ENCODE results near the gene GHSR. TPM values are rescaled to one million over a fixed set of nuclear protein-coding genes. Genes with fewer than 3 reads are reported as not detected.

Gene GHSR
- total RNA-seq, 1 experiment from 2014 or later: not detected

GRCh38 chr3:172438186-172438585 lies 10.1 kb downstream of the GHSR start:
- no peak for DNase-seq (ENCODE audit: low read depth)

GRCh38 chr3:172437713-172438112 lies 10.5 kb downstream of the GHSR start:
- DNase-seq (ENCODE audit: low read depth): no peak

DNA sequence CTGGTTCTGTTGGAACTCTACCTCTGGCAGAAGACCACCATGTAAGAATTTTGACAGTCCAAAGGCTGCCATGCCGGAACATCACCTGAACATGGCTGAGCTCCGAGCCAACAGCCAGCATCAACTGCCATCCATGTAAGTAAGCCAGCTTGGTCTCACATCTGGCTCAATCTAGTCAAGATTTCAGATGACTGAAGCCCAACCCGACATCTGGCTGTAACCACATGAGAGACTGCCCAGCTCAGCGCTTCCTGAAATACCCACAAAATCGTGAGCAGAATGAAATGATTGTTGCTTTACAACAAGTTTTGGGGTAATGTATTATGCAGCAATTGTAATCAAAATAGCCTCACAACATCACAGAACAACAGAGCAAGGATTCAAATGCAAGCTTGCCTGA lies 32.9 kb downstream of the GHSR start:
- no peak for DNase-seq (ENCODE audit: low read depth)

- no peak for DNase-seq (ENCODE audit: low read depth)
These were observed 36.7 kb downstream of the GHSR start for GRCh38 chr3:172411478-172411947.

DNA sequence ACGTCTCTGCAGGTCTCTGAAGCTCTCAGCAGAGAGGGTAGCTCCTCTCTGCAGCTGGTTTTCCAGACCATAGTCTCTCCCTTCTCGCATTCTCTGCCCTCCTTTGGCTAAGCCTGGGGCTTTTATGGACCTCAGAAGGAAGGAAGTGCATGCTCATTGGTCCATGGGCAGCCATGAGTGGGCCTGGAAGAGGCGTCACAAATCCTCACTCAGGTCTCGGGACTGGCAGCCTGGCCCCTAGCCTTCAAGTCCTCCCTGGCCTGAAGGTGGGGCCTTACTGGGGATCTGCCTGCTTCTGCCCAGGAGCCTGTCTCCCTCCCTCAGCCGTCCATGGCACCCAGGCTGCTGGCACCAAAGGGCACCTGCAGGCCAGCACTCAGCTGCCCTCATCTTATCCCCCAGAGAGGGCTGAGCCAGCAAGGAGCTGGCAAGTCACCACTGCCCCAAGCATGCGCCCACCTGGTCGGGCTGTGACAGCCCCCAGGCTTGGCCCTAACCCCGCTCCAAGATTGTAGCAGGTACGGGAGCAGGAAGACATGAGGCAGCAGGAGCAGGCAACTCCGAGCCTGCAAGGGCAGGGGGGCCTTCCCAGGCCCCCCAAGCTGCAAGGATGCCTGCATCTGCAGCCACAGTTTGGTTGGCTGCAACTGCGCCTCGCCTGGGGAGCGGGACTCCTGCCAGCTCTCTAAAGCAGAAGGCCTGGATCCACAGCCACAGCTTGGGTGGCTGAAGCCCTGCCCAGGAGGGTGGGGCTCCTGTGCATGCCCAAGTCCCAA lies 37.4 kb downstream of the GHSR start:
- no peak for DNase-seq (ENCODE audit: low read depth)

- no peak for DNase-seq (ENCODE audit: low read depth)
These were observed 40.4 kb downstream of the GHSR start for GRCh38 chr3:172407872-172408271.

- DNase-seq (ENCODE audit: low read depth): no peak
These were observed 42.3 kb downstream of the GHSR start for GRCh38 chr3:172405914-172406313.

- DNase-seq (ENCODE audit: low read depth): no peak
These were observed 43.9 kb downstream of the GHSR start for GRCh38 chr3:172404237-172404962.

DNA sequence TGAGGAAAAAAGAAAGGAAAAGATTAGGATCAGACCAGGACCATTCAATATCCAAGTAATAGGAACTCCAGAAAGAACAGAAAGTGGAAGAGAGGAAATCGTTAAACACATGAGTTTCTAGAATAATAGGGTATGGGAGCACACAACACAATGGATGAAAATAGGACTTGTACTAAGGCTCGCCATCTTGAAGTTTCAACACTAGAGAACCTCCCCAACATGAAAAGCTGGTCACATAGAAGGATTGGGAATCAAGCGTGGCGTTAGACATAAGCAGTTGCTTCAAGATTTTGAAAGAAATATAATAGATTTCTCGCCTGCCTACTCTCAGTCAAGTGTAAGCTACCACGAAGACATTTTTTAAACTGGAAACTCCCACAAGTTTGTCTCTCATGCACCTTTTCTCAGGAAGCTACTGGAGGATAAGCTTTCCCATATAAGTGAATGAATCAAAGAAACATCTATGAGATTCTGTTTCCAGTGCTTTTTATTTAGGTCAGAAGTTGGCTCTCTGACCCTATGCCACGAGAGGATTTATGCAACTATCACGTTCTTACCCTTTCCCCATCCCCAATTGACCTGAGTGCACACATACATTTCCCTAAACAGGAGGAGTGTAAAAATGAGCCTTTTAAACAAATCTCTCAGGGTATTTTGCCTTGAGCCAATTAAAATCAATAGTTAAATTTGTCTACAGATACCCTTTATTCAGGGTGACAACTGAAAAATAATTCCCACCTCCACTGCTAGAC lies 45.2 kb downstream of the GHSR start:
- DNase-seq (ENCODE audit: low read depth): no peak

GRCh38 chr3:172402090-172402489 lies 46.2 kb downstream of the GHSR start:
- DNase-seq (ENCODE audit: low read depth): no peak

DNA sequence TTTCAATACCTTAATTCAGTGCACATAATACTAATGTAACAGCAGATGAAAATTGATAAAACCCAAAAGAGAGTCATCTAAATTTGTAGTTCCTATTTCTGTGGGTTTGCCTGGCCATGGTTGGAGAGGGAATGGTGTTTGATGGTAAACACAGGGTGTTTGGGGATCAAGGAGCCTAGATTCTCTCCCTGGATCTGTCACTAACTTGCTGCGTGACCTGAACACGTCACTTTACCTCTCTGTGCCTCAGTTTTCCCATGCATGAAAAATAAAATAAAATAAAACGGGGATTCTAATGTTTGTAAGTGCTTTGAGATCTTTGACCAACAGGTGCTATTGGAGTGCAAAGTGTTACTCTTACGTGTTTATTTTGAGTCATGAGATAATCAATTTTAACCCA lies 49.8 kb downstream of the GHSR start:
- no peak for DNase-seq (ENCODE audit: low read depth)

- DNase-seq (ENCODE audit: low read depth): no peak
These were observed 50.4 kb downstream of the GHSR start for GRCh38 chr3:172397716-172398405.

DNA sequence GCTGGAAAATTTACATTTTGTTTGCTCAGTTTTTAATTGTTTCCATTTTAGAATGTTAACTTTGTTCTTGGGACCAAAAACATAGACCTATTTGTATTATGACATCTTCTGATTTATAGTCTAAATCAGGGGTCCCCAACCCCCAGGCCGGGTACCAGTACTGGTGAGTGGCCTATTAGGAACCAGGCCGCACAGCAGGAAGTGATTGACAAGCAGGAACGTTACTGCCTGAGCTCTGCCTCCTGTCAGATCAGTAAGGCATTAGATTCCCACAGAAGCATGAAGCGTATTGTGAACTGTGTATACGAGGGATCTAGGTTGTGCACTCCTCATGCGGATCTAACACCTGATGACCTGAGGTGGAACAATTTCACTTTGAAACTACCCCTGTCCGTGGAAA lies 51.9 kb downstream of the GHSR start:
- DNase-seq (ENCODE audit: low read depth): no peak

GRCh38 chr3:172394692-172395091 lies 53.6 kb downstream of the GHSR start:
- no peak for DNase-seq (ENCODE audit: low read depth)

Other genes with a start within 250 kb of the GHSR start
- 181 and 241 TPM in 2 replicates for gene TNFSF10, start 75.0 kb upstream of the GHSR start, total RNA-seq (2014; rRNA removed; shearing (Covaris generic))

All from M059J (cell line).